Mesodermal cell (in vitro differentiated cells): ENCODE results near the gene CHRFAM7A.
"Not testable (repeated sequence)": the region's sequence is repeated elsewhere in the genome, so short reads cannot be mapped to it uniquely, and the experiment has no call there.

Experiments used
- H3K27ac ChIP-seq: 2 replicates; pipeline ENCODE4 v1.7.0; 2013; ENCODE audit warnings: mild to moderate bottlenecking, low read depth, low read length, moderate library complexity; ENCODE audit not compliant: severe bottlenecking
- H3K36me3 ChIP-seq: 2 replicates; pipeline ENCODE4 v1.7.1; 2013; ENCODE audit warnings: mild to moderate bottlenecking, low read length, moderate library complexity; ENCODE audit not compliant: control insufficient read depth, insufficient read depth
- H3K4me1 ChIP-seq: one replicate; pipeline ENCODE4 v1.7.1; 2013; ENCODE audit warnings: mild to moderate bottlenecking, low read length; ENCODE audit not compliant: insufficient read depth, control insufficient read depth, poor library complexity, severe bottlenecking
- H3K4me3 ChIP-seq: 2 replicates; pipeline ENCODE4 v1.7.0; 2013; ENCODE audit warnings: low read length, control low read depth, mild to moderate bottlenecking; ENCODE audit not compliant: insufficient read depth, poor library complexity, severe bottlenecking; ENCODE audit errors: extremely low read depth
- H3K9me3 ChIP-seq: 2 replicates; pipeline ENCODE4 v1.7.1; 2013; ENCODE audit warnings: mild to moderate bottlenecking, low read length, moderate library complexity; ENCODE audit not compliant: control insufficient read depth
- WGBS, 2 experiments: methylation state at CpG; one replicate each; pipeline ENCODE4 v1.1.5; 2013; ENCODE audit warnings: missing lambda C conversion rate in 2 of 2; ENCODE audit not compliant: insufficient coverage in 2 of 2; 5-methylcytosine and 5-hydroxymethylcytosine counted together

Gene CHRFAM7A

DNA sequence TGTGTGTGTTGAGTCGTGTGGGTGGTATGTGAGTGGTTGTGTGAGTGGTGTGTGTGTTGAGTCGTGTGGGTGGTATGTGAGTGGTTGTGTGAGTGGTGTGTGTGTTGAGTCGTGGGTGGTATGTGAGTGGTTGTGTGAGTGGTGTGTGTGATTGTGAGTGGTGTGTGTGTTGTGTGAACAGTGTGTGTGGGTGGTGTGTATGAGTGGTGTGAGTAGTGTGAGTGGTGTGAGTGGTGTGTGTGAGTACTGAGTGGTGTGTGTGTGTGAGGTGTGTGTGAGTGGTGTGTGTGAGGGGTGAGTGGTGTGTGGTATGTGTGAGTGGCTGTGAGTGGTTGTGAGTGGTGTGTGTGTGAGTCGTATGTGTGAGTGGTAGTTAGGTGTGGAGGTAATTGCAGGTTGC, 17.5 kb downstream of the CHRFAM7A start:
- not testable (repeated sequence) for H3K4me1 ChIP-seq, H3K36me3 ChIP-seq, H3K27ac ChIP-seq, H3K4me3 ChIP-seq, H3K9me3 ChIP-seq
- 45 to 67% methylated on average over 1 of the region's 4 CpGs for WGBS, 2 experiments

DNA sequence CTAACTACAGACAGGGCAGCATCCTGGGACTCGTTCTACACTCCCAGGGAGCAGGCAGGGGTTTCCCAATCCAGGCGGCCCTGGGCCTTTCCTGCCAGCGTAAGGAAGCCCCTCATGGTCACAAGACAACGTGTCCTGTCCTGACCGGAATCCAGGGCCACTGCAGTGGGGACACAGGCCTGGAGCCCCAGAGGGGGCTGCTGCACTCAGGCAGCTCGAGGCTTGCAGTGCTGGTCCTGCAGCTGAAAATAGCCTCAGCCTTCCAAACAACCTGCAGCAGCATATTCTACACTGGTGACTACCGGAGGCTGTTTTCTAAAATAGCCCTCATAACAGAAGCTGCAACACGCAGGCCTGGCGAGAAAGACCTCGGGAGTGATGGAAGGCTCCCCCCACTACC, 18.5 kb downstream of the CHRFAM7A start:
- not testable (repeated sequence) for H3K36me3 ChIP-seq, H3K9me3 ChIP-seq, H3K27ac ChIP-seq, H3K4me1 ChIP-seq, H3K4me3 ChIP-seq
- no CpG with 5 or more reads among the region's 10 CpGs for WGBS, 2 experiments

DNA sequence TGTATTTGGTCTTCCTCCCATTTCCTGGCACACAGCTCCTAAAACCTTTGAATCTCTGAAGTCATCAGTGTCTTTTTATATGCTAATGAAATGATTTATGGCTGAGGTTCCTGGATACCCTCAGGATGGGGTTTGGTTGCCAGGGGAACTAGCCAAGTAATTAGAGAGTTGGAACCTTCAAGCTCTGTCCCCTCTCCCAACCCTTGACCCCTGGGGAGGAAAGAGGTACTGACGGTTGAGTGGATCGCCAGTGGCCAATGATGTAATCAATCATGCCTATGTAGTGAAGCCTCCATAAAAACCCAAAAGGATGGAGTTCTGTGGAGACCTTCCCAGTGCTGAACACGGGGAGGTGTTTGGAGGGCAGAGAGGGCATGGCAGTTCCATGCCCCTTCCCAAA, 25.1 kb downstream of the CHRFAM7A start:
- no CpG with 5 or more reads among the region's 3 CpGs for WGBS, 2 experiments
- not testable (repeated sequence) for H3K9me3 ChIP-seq, H3K27ac ChIP-seq, H3K4me1 ChIP-seq, H3K4me3 ChIP-seq, H3K36me3 ChIP-seq

DNA sequence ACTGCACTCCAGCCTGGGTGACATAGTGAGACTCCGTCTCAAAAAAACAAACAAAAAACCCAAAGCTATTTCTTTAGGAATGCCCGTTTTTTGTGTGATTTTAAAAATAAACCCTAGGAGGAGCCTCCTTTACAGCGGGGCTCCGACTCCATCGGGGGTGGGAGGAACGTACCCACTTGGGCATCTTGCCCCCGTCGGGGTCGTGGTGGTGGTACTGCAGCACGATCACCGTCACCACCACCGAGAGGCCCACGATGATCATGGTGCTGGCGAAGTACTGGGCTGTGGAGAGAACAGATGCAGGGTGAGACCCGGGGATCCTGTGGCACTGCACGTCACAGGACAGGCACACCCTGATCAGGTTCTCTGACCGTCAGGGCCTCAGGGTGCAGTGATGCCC, 26.1 kb downstream of the CHRFAM7A start:
- H3K4me3 ChIP-seq, H3K36me3 ChIP-seq, H3K4me1 ChIP-seq, H3K9me3 ChIP-seq, H3K27ac ChIP-seq: not testable (repeated sequence)
- WGBS, 2 experiments, result 95% methylated on average over 8 of the region's 17 CpGs; no CpG with 5 or more reads in 1 of the 2 experiments

DNA sequence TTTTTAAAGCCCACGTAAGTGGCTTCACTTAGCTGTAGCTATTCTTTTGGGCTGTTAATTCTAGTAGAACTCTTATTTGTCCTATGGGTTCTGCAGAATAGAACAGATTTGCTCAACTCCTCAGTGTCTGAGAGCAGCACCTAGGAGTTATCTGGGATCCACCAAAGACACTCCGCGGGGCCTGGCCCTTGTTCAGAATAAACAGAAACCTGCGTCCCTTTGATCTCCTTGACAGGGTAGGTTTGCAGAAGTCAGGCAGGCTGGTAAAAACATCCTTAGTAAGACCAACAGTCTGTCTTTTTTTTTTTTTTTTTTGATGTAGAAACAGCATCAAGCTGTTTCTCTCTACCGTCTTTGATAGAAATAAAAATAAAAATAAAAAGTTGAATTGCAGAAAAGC, 31.9 kb downstream of the CHRFAM7A start:
- H3K4me3 ChIP-seq, H3K4me1 ChIP-seq, H3K36me3 ChIP-seq, H3K9me3 ChIP-seq, H3K27ac ChIP-seq: not testable (repeated sequence)
- WGBS, 2 experiments, result no CpG with 5 or more reads among the region's 5 CpGs

DNA sequence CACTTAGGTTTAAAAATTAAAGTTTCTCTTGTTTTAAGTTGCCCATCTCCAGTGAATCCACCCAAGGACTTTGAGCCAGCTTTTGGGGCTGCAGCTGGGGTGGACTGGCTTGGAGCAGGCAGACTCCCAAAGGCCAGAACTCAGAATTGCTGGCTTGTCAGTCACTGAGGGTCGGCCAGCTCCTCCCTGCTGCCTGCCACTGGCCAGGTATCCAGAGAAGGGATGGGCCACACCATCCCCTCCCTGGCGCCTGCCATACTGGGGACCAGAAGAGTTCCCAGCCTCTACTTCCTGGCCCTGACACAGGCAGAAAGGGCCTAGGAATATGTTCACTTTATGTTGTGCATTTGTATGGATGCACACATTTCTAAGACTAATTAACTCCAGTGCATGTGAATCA, 32.4 kb downstream of the CHRFAM7A start:
- not testable (repeated sequence) for H3K27ac ChIP-seq, H3K9me3 ChIP-seq, H3K36me3 ChIP-seq, H3K4me1 ChIP-seq, H3K4me3 ChIP-seq
- whole genome bisulfite sequencing, 2 experiments, result no CpG with 5 or more reads among the region's 2 CpGs

DNA sequence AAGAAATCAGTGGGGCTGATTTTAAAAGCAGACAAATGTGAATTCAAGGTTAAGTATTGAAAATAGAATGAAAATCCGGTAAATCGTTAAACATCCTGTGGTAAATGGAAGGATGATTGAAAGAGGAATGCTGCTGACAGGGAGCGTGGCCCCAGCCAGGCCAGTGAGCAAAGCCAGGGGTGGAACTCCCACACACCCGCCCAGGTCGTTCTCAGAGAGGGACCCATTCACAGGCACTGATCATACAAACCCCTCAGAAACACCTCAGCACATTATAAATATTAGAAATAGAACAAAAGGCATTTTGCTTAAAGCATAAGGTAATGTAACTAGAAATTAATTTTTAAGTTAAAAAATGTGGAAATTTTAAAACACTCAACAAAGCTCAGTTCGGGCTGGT, 38.3 kb downstream of the CHRFAM7A start:
- H3K27ac ChIP-seq, H3K36me3 ChIP-seq, H3K4me1 ChIP-seq, H3K9me3 ChIP-seq, H3K4me3 ChIP-seq: not testable (repeated sequence)
- no CpG with 5 or more reads among the region's 6 CpGs for WGBS, 2 experiments

DNA sequence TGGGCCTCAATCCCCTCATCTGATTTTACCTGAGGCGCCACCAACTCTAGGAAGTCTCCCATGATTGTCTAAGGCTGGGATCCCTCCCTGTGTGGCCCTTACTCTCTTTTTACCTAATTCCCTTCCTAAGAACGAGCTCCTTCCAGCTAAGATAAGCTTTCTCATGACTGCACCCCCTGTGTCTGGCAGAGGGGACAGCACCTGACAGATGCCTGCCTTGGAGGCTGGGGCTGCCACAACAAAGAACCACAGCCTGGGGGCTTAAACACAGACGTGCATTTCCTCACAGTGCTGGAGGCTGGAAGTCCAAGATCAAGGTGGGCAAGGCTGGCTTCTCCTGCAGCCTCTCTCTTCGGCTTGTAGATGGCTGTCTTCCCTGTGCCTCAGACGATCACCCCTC, 43.5 kb downstream of the CHRFAM7A start:
- H3K9me3 ChIP-seq, H3K4me3 ChIP-seq, H3K4me1 ChIP-seq, H3K36me3 ChIP-seq, H3K27ac ChIP-seq: not testable (repeated sequence)
- no CpG with 5 or more reads among the region's 5 CpGs for WGBS, 2 experiments

DNA sequence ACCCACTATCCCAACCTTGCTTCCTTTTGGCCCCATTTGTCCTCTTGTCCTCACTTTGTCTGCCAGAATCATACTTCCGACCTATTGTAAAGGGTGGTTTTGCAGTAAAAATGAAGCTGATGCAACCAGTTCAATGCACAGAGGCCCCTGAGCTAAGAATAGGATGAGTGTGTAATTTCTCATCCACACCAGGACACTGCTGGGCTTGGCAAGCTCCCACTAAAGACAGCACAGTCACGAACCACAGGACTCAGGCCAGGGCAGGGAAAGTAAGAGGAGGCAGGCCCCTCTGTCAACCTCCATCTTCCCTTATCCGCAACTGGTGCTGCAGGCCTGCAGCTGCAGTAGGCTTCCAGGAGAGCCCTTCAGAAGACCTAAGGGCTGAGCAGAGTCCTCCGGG, 56.8 kb downstream of the CHRFAM7A start:
- H3K36me3 ChIP-seq, H3K27ac ChIP-seq: not testable (repeated sequence)
- WGBS, 2 experiments, result no CpG with 5 or more reads among the region's 4 CpGs

DNA sequence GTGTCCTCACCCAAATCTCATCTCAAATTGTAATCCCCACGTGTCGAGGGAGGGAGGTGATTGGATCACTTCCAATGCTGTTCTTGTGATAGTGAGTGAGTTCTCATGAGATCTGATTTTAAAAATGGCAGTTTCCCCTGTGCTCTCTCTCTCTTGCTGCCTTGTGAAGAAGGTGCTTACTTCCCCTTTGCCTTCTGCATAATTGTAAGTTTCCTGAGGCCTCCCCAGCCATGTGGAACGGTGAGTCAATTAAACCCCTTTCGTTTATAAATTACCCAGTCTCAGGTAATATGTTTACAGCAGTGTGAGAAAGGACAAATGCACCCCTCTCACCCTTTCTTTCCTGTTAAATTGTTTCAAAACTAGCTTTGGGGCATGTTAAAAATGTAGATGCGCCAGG, 59.2 kb downstream of the CHRFAM7A start:
- not testable (repeated sequence) for H3K27ac ChIP-seq, H3K9me3 ChIP-seq, H3K4me3 ChIP-seq, H3K36me3 ChIP-seq, H3K4me1 ChIP-seq
- no CpG with 5 or more reads among the region's 5 CpGs for WGBS, 2 experiments

More for the DNA sequence above, 56.8 kb downstream of the CHRFAM7A start:
- not testable (repeated sequence) for H3K9me3 ChIP-seq, H3K4me3 ChIP-seq, H3K4me1 ChIP-seq

DNA sequence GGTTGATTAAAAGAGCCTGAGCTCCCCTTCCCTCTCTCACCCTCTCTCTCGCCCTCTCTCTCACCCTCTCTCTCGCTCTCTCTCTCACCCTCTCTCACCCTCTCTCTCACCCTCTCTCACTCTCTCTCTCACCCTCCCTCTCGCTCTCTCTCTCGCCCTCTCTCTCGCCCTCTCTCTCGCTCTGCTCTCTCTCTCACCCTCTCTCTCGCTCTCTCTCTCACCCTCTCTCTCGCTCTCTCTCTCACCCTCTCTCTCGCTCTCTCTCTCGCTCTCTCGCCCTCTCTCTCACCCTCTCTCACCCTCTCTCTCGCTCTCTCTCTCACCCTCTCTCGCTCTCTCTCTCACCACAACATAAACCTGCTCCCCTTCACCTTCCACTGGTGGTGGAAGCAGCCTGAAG, 67.2 kb downstream of the CHRFAM7A start:
- not testable (repeated sequence) for H3K4me1 ChIP-seq, H3K4me3 ChIP-seq, H3K9me3 ChIP-seq, H3K36me3 ChIP-seq, H3K27ac ChIP-seq
- 58 to 72% methylated on average over 9 to 10 of the region's 13 CpGs for WGBS, 2 experiments

DNA sequence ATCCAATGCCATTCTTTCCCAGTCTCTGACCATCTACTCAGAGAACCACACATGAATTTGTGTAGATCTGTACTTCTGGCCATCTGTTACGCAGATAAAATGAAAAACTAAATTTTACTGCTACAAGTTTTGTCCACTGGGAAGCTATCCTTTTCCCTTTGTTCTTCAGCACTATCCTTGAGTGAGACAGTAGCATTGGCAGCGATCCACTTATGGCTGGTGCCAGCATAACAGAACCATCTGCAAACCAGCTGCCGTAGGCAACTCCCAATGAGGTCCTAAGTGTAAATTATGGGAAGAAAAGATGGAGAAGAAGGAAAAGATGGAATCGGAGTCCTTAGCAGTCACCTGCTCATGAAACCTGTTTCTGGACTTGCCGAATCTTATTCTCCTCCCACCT, 72.3 kb downstream of the CHRFAM7A start:
- not testable (repeated sequence) for H3K9me3 ChIP-seq, H3K4me3 ChIP-seq, H3K4me1 ChIP-seq, H3K27ac ChIP-seq, H3K36me3 ChIP-seq
- WGBS, 2 experiments, result no CpG with 5 or more reads among the region's 5 CpGs
